Astrocyte of the spinal cord (primary cell): ENCODE measurements around the gene ERO1A.

Experiments
- DNase-seq: peaks from one replicate; pipeline ENCODE4 v3.0.0; 2011; ENCODE audit warnings: low read depth, low spot score
- H3K4me3 ChIP-seq: 2 replicates; pipeline ENCODE4 v1.5.1; 2011; ENCODE audit warnings: low read depth, mild to moderate bottlenecking, low read length, moderate library complexity
- in situ Hi-C: cut with HindIII; loops from 2 replicates; pipeline ENCODE4 v1.10.0; 2017; ENCODE audit warnings: low sequenced_read_pairs
- TF ChIP-seq, protein P1 (sequence below): IDR thresholded peaks from 2 replicates; pipeline ENCODE4 v1.5.1; 2012; ENCODE audit warnings: low read depth, mild to moderate bottlenecking, low read length, inconsistent platforms

Gene ERO1A

DNA sequence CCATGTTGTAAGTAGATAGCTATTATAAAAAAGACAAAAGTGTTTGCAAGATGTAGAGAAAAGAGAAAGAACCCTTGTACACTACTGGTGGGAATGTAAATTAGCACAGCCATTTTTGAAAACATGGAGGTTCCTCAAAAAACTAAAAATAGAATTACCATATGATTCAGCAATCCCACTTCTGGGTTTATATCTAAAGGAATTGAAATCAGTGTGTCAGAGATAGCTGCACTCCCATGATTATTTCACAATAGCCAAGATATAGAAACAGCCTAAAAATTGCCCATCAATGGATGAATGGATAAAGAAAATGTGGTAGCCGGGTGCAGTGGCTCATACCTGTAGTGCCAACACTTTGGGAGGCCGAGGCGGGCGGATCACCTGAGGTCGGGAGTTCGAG lies 20.8 kb upstream of the ERO1A start:
- DNase-seq = no peak
- TF ChIP-seq, protein P1, sequence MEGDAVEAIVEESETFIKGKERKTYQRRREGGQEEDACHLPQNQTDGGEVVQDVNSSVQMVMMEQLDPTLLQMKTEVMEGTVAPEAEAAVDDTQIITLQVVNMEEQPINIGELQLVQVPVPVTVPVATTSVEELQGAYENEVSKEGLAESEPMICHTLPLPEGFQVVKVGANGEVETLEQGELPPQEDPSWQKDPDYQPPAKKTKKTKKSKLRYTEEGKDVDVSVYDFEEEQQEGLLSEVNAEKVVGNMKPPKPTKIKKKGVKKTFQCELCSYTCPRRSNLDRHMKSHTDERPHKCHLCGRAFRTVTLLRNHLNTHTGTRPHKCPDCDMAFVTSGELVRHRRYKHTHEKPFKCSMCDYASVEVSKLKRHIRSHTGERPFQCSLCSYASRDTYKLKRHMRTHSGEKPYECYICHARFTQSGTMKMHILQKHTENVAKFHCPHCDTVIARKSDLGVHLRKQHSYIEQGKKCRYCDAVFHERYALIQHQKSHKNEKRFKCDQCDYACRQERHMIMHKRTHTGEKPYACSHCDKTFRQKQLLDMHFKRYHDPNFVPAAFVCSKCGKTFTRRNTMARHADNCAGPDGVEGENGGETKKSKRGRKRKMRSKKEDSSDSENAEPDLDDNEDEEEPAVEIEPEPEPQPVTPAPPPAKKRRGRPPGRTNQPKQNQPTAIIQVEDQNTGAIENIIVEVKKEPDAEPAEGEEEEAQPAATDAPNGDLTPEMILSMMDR = no peak
- in situ Hi-C loops = no loop called here
- H3K4me3 ChIP-seq = no peak overlapping the region

DNA sequence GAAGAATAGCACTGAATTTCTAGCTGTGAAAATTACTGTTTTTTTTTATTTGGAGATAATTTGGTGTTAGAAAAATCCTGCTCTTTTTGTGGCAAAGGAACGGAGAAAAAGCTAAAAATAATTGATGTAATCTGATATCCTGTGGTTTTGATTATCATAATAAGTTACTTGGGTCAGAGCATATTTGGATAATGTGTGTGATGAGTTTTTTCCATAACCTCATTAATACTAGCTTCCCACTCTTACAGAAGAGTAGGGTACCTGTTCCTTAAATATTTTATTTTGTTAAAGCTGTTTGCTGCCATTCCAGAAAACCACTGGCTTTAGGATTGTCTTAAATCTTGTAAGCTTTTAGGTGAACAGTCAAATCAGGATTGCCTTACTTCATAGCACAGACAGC lies 16.3 kb upstream of the ERO1A start:
- no peak overlapping the region for H3K4me3 ChIP-seq
- TF ChIP-seq, protein P1 = no peak
- no peak for DNase-seq
- in situ Hi-C loops = no loop called here

DNA sequence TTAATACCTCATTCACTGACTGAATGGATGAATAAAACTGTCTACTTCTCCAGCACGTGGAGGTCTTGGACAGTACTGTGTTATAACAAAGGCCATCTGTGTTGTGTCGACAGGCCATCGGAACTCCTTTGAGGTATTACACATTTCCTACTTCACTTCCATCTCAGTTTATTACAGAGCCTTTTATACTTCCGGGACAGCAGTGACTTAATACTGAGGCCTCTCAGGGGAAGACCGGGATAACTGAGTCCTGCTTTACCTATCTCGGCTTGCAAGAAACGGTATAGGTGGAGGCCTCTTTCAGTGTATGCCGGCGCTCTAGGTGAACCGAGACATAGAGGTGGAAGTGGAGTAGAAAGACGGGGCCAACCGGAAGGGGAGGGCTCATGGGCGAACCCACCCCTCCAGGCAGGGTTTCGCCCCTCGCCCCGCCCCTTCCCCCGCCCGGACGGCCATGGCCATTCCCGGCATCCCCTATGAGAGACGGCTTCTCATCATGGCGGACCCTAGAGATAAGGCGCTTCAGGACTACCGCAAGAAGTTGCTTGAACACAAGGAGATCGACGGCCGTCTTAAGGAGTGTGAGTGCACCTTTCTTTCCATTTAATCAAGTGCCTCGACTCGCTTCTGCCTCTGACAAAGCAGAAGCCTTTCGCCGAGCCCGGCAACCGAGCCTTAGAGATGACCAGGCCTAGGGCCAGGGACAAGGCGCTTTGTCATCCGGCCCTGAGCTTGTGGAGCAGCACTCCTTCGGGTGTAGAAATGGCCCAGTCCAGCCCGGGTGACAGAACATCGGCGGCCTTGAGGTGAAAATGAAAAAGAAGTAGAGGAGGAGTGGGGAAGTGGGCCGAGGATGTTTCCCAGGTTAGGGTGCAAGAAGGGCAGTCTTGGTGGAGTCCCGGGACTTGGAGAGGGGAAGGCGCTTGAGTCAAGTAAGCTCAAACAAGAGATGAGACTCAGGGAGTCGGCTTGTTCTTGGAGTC lies 11.7 kb upstream of the ERO1A start, which contains the start of gene PSMC6:
Gene PSMC6 (plus strand): TSS at position 477 of the 983 bp plus-strand sequence. CDS start 20 bp downstream, at position 497.
- H3K4me3 ChIP-seq = peak within 1 kb of the TSS; percentile 84
- DNase-seq = peak; percentile 93
- in situ Hi-C loops = no loop called here
- TF ChIP-seq, protein P1 = no peak

DNA sequence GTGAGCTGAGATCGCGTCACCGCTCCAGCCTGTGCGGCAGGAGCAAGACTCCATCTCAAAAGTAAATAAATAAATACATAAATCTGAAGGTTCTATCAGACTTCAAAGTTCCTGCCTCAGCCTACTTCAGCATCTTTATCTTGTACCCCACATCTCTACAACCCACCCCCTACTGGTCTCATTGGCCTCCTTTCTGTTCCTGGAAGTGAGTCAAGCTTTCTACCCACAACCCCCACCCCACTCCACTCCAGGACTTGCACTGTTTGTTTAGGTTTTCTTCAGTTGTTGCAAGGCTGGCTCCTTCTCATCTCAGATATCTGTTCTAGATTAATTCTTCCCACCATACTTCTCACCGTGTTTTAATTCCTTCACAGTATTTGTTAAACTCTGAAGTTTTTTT lies 10.9 kb upstream of the ERO1A start:
- DNase-seq = no peak

DNA sequence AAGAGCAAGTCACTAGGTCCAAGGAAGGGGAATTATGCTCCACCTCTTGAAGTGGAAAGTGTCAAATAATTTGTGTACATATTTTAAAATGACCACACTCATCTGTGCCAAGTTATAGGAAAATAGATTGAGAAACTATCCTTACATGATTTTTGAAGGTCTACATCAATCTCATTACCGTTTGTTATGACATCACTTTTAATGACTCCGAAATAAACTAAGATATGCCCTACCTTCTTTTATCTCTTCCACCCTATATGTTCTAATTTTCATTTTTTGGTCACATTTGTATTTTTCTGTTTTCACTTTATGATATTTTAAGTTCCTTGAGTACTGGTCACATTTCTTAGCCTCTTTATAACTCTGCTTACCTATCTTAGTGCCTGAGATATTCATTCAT lies 8.3 kb upstream of the ERO1A start:
- no peak overlapping the region for H3K4me3 ChIP-seq
- TF ChIP-seq, protein P1 = no peak
- DNase-seq = no peak
- in situ Hi-C loops = no loop called here

More for the DNA sequence above, 10.9 kb upstream of the ERO1A start:
- in situ Hi-C loops = no loop called here
- TF ChIP-seq, protein P1 = no peak
- H3K4me3 ChIP-seq = no peak overlapping the region

DNA sequence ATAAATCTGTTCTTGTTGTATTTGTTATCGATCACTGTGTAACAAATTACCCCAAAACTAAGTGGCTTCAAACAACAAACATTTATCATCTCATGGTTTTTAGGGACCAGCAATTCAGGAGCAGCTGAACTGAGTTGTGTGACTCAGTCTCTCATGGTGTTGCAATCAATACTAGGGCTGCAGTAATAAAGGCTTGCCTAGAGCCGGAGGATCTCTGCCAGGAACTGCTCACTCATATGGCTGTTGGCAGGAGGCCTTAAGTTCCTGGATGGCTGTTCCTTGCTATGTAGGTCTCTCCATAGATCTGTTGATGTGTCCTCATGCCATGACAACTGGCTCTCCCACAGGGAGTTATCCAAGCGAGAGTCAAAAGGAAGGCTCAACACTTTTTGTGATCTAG lies 7.9 kb upstream of the ERO1A start:
- in situ Hi-C loops = no loop called here
- no peak overlapping the region for H3K4me3 ChIP-seq
- TF ChIP-seq, protein P1 = no peak
- peak; percentile 93 for DNase-seq
